Adipocyte (in vitro differentiated cells): Measurements from ENCODE around the gene RBMS3.

Experiments
- DNase-seq: peaks from one replicate; pipeline ENCODE4 v3.0.0-alpha.2; 2015; ENCODE audit warnings: low read depth
- H3K27me3 ChIP-seq: replicated peaks from 2 replicates; pipeline ENCODE4 v1.7.0; 2013; ENCODE audit warnings: mild to moderate bottlenecking, low read length, moderate library complexity; ENCODE audit not compliant: control insufficient read depth, insufficient read depth
- H3K36me3 ChIP-seq: 2 replicates; pipeline ENCODE4 v1.7.0; 2013; ENCODE audit warnings: low read length, mild to moderate bottlenecking, moderate library complexity; ENCODE audit not compliant: control insufficient read depth, insufficient read depth, severe bottlenecking
- H3K4me1 ChIP-seq: 2 replicates; pipeline ENCODE4 v1.7.0; 2013; ENCODE audit warnings: mild to moderate bottlenecking, low read length, moderate library complexity; ENCODE audit not compliant: control insufficient read depth, insufficient read depth
- H3K4me3 ChIP-seq: 2 replicates; pipeline ENCODE4 v1.7.0; 2013; ENCODE audit warnings: mild to moderate bottlenecking, low read length, moderate library complexity
- H3K9ac ChIP-seq: 2 replicates; pipeline ENCODE4 v1.7.0; 2013; ENCODE audit warnings: mild to moderate bottlenecking, low read length, moderate library complexity
- H3K9me3 ChIP-seq: 2 replicates; pipeline ENCODE4 v1.7.0; 2013; ENCODE audit warnings: mild to moderate bottlenecking, low read length, moderate library complexity; ENCODE audit not compliant: control insufficient read depth

Gene RBMS3

GRCh38 chr3:29919571-29919970 lies 638.7 kb downstream of the RBMS3 start:
- no peak for DNase-seq
- peaks cover 14% of the 10 kb centered on the region for H3K4me1 ChIP-seq
- H3K36me3 ChIP-seq: no peaks in the 10 kb centered on the region
- H3K9ac ChIP-seq: no peak overlapping the region
- no peaks in the 10 kb centered on the region for H3K27me3 ChIP-seq
- H3K9me3 ChIP-seq: no peaks in the 10 kb centered on the region
- no peak overlapping the region for H3K4me3 ChIP-seq

- H3K4me1 ChIP-seq: peaks cover 6% of the 10 kb centered on the region
- no peaks in the 10 kb centered on the region for H3K36me3 ChIP-seq
- no peaks in the 10 kb centered on the region for H3K27me3 ChIP-seq
- peak overlapping the region; percentile 44 for H3K4me3 ChIP-seq
- H3K9me3 ChIP-seq: no peaks in the 10 kb centered on the region
- peak; percentile 84 for DNase-seq
- no peak overlapping the region for H3K9ac ChIP-seq
Observed at GRCh38 chr3:29922992-29923746, 642.3 kb downstream of the RBMS3 start.

- peaks cover 6% of the 10 kb centered on the region for H3K4me1 ChIP-seq
- H3K27me3 ChIP-seq: no peaks in the 10 kb centered on the region
- no peak overlapping the region for H3K9ac ChIP-seq
- H3K36me3 ChIP-seq: no peaks in the 10 kb centered on the region
- no peak for DNase-seq
- H3K9me3 ChIP-seq: no peaks in the 10 kb centered on the region
- H3K4me3 ChIP-seq: no peak overlapping the region
Observed at GRCh38 chr3:29924783-29925561, 644.1 kb downstream of the RBMS3 start.

- no peaks in the 10 kb centered on the region for H3K27me3 ChIP-seq
- H3K36me3 ChIP-seq: no peaks in the 10 kb centered on the region
- DNase-seq: no peak
- H3K4me3 ChIP-seq: no peak overlapping the region
- H3K9me3 ChIP-seq: no peaks in the 10 kb centered on the region
- H3K4me1 ChIP-seq: peaks cover 6% of the 10 kb centered on the region
- no peak overlapping the region for H3K9ac ChIP-seq
Observed at GRCh38 chr3:29926378-29926777, 645.5 kb downstream of the RBMS3 start.

- peaks cover 3% of the 10 kb centered on the region for H3K36me3 ChIP-seq
- H3K4me3 ChIP-seq: no peak overlapping the region
- H3K9me3 ChIP-seq: no peaks in the 10 kb centered on the region
- H3K4me1 ChIP-seq: peaks cover 8% of the 10 kb centered on the region
- H3K27me3 ChIP-seq: no peaks in the 10 kb centered on the region
- DNase-seq: peak; percentile 9
- no peak overlapping the region for H3K9ac ChIP-seq
Observed at GRCh38 chr3:29932696-29933325, 651.9 kb downstream of the RBMS3 start.

GRCh38 chr3:29933802-29934490 lies 653.1 kb downstream of the RBMS3 start:
- Histone ChIP-seq H3K27me3 (no peaks in the 10 kb centered on the region), H3K9ac (no peak overlapping the region), H3K9me3 (no peaks in the 10 kb centered on the region), H3K36me3 (peaks cover 4% of the 10 kb centered on the region), H3K4me3 (no peak overlapping the region), H3K4me1 (peaks cover 8% of the 10 kb centered on the region)
- DNase-seq: no peak

- H3K4me1 ChIP-seq: peaks cover 8% of the 10 kb centered on the region
- H3K9me3 ChIP-seq: no peaks in the 10 kb centered on the region
- H3K9ac ChIP-seq: no peak overlapping the region
- H3K36me3 ChIP-seq: peaks cover 12% of the 10 kb centered on the region
- DNase-seq: no peak
- no peaks in the 10 kb centered on the region for H3K27me3 ChIP-seq
- no peak overlapping the region for H3K4me3 ChIP-seq
Observed at GRCh38 chr3:29934751-29935150, 653.9 kb downstream of the RBMS3 start.

- no peak overlapping the region for H3K9ac ChIP-seq
- DNase-seq: no peak
- peaks cover 8% of the 10 kb centered on the region for H3K4me1 ChIP-seq
- no peaks in the 10 kb centered on the region for H3K9me3 ChIP-seq
- no peak overlapping the region for H3K4me3 ChIP-seq
- no peaks in the 10 kb centered on the region for H3K27me3 ChIP-seq
- peaks cover 21% of the 10 kb centered on the region for H3K36me3 ChIP-seq
Observed at GRCh38 chr3:29936054-29936453, 655.2 kb downstream of the RBMS3 start.

- Histone ChIP-seq H3K9ac (no peak overlapping the region), H3K4me3 (no peak overlapping the region), H3K9me3 (no peaks in the 10 kb centered on the region), H3K27me3 (no peaks in the 10 kb centered on the region), H3K4me1 (peaks cover 8% of the 10 kb centered on the region), H3K36me3 (peaks cover 22% of the 10 kb centered on the region)
- DNase-seq: no peak
Observed at GRCh38 chr3:29936766-29937165, 655.9 kb downstream of the RBMS3 start.

GRCh38 chr3:29937185-29937584 lies 656.3 kb downstream of the RBMS3 start:
- H3K4me3 ChIP-seq: no peak overlapping the region
- no peaks in the 10 kb centered on the region for H3K9me3 ChIP-seq
- H3K9ac ChIP-seq: no peak overlapping the region
- H3K27me3 ChIP-seq: no peaks in the 10 kb centered on the region
- peak; percentile 42 for DNase-seq
- H3K4me1 ChIP-seq: peaks cover 8% of the 10 kb centered on the region
- peaks cover 22% of the 10 kb centered on the region for H3K36me3 ChIP-seq
